LNCaP clone FGC (cell line): ENCODE measurements around the gene IVNS1ABP.
"Not testable (repeated sequence)": the region's sequence is repeated elsewhere in the genome, so short reads cannot be mapped to it uniquely, and the experiment has no call there.

Experiments used
- DNase-seq: peaks from one replicate; pipeline ENCODE4 v3.0.0-alpha.2; 2011; ENCODE audit warnings: low read depth
- H3K4me3 ChIP-seq: 2 replicates; pipeline ENCODE4 v1.5.1; 2011; ENCODE audit warnings: mild to moderate bottlenecking, low read depth, low read length, control low read depth
- TF ChIP-seq, protein P1 (sequence below): IDR thresholded peaks from 2 replicates; pipeline ENCODE4 v1.5.1; 2012; ENCODE audit warnings: mild to moderate bottlenecking; ENCODE audit not compliant: control insufficient read depth, insufficient read depth; ENCODE audit errors: extremely low read depth

IVNS1ABP gene

DNA sequence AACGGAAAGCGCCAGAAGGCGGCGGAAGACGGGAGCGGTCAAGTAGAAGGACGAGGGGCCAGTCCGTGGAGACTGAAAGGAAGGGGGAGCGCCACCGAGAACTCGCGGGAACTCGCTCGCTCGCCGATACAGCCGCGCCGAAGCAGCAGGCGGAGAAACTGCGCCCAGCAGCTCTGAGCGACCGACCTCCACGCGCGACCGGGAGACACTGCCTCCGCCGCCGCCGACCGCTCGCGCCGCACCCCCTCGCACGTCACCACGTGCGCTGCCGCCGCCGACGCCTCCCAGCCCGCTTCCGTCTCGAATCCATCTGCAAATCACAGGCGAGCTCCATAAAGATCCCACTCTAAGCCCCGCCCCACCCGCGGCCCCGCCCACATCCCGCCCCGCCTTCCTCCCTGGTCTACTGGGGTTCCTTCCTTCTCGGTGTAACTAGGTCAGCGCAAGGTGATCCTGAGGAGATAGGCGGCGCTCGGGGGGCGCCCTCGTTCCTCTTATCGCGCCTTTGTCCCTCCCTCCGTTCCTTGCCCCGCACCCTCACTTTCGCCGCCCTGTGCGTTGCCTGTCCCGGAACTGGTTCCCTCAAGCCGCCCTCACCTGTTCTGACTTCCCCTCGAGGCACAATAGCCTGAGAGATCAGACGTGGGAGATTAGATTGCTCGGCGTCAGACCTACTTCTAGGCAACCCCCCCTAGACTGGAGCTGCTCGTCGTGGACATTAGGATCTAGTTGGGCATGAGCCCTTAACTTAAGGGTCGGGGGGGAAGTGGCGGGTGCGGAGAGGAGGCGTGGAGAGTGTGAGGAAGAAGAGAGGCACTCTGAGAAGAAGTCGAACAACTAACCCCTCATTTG is at the start of gene IVNS1ABP:
IVNS1ABP (minus strand) TSS at position 210 of the 852 bp plus-strand sequence. CDS start 7,750 bp downstream, outside the sequence.
- peak; percentile 71 for DNase-seq
- TF ChIP-seq, protein P1, sequence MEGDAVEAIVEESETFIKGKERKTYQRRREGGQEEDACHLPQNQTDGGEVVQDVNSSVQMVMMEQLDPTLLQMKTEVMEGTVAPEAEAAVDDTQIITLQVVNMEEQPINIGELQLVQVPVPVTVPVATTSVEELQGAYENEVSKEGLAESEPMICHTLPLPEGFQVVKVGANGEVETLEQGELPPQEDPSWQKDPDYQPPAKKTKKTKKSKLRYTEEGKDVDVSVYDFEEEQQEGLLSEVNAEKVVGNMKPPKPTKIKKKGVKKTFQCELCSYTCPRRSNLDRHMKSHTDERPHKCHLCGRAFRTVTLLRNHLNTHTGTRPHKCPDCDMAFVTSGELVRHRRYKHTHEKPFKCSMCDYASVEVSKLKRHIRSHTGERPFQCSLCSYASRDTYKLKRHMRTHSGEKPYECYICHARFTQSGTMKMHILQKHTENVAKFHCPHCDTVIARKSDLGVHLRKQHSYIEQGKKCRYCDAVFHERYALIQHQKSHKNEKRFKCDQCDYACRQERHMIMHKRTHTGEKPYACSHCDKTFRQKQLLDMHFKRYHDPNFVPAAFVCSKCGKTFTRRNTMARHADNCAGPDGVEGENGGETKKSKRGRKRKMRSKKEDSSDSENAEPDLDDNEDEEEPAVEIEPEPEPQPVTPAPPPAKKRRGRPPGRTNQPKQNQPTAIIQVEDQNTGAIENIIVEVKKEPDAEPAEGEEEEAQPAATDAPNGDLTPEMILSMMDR = peak; percentile 40
- peak within 1 kb of the TSS; percentile 89 for H3K4me3 ChIP-seq

DNA sequence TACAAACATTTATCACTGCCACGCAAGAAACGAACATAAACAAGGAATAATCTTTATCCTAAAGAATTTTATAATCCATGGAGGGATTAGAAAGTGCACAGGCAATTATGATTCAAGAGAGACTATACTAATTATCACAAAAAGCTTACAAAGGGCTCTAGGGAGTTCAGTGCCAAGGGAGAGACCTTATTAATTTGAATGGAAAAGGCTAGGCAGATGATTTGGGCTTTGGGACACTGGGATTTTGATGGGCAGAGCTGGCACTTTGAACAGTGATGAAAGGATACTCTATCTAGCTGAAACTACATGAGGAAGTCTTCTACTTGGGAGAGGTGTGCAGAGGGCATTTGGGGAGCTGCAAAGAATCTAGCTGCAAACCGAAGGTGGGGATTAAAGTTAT is 48.9 kb upstream of the IVNS1ABP start:
- H3K4me3 ChIP-seq = no peak overlapping the region
- no peak for DNase-seq
- TF ChIP-seq, protein P1 = no peak

DNA sequence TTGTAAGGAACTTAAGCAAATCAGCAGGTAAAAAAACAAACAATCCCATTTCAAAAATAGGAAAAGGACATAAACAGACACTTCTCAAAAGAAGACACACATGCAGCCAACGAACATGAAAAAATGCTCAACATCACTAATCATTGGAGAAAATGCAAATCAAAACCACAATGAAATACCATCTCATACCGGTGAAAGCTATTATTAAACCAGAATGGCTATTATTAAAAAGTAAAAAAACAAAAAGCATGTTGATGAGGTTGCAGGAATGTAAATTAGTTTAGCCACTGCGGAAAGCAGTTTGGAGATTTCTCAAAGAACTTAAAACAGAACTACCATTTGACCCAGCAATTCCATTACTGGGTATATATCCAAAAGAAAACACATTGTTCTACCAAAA is 47.5 kb upstream of the IVNS1ABP start:
- not testable (repeated sequence) for H3K4me3 ChIP-seq, DNase-seq

DNA sequence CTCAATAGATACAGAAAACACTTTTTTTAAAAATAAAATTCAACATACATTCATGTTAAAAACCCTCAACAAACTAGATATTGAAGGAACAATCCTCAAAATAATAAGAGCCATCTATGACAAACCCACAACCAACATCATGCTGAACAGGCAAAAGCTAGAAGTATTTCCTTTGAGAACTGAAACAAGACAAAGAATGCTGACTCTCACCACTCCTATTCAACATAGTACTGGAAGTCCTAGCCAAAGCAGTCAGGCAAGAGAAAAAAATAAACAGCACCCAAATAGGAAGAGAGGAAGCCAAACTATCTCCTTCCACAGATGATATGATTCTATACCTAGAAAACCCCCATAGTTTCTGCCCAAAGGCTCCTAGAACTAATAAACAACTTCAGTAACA is 46.2 kb upstream of the IVNS1ABP start:
- DNase-seq = no peak
- no peak overlapping the region for H3K4me3 ChIP-seq
- TF ChIP-seq, protein P1 = no peak

DNA sequence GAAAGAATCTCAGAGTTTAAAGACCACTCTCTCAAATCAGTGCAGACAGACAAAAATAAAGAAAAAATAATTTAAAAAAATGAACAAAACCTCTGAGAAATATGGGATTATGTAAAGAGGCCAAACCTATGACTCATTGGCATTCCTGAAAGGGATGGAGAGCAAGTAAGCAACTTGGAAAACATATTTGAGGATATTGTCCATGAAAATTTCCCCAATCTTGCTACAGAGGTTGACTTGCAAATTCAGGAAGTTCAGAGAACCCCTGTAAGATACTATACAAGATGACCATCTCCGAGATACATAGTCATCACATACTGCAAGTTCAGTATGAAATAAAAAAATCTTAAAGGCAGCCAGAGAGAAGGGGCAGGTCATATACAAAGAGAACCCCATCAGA is 43.7 kb upstream of the IVNS1ABP start:
- H3K4me3 ChIP-seq = no peak overlapping the region
- DNase-seq = no peak
- TF ChIP-seq, protein P1 = no peak

DNA sequence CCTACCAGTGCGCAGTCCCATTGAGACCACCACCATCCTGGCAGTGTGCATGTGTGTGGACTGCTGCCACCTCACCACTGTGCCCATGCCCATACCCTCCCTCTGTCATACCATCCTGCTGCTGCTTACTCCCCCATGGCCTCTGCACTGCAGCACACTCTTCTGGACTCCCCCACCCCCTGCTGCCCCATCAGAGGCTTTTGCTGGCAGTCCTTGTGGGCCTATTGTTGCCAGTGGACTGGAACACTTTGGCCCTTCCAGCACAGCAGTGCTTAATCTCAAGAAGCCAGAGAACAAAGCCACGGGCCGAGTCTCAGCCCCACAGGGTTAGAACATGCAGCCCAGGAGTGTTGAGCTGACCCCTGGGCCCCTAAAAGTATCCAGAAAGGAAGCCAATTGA is 41.9 kb upstream of the IVNS1ABP start:
- H3K4me3 ChIP-seq = no peak overlapping the region
- no peak for DNase-seq
- TF ChIP-seq, protein P1 = no peak

DNA sequence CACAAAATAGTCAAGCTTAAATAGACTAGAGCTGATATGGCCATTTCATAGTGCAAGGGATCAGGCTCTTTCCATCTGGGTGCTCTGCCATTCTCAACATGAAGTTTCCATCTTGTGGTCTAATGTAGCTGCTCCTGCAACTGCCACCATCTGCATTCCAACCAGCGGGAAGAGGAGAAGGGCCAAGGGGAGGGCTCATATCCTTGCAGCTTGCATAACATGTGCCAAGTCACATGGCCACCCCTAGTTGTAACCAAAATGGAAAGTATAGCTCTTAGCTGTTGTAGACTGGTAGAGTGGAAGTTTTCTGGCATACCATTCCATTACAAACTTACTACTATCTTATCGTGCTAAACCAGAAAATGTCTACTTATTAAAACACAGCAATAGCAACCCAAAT is 38.9 kb upstream of the IVNS1ABP start:
- DNase-seq = no peak
- no peak overlapping the region for H3K4me3 ChIP-seq
- TF ChIP-seq, protein P1 = no peak
